Inferior parietal cortex (tissue), 1 donor: ENCODE data around the gene FFAR4.

Source experiments
- DNase-seq: peaks from one replicate; pipeline ENCODE4 v3.0.0-alpha.2; 2016; ENCODE audit errors: extremely low spot score

The FFAR4 gene

DNA sequence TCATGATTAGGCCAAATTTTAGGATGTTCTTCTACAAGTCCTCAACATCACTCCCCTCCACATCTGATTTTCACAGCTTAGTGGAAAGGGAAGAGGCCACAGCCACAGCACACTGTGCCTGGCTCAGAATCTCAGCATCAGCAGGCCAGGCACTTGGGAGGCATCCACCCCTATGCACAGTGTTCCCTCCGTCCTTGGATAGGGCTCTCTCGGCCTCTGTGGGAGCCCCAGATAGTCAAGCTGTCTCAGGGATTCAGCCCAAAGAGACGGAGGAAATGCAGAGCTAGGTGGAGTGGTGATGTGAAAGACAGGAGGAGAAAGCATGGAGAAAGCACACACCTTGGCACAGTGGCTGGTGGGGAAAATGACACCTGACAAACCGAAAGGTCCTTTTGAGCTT is 33.3 kb downstream of the FFAR4 start:
- no peak for DNase-seq

DNA sequence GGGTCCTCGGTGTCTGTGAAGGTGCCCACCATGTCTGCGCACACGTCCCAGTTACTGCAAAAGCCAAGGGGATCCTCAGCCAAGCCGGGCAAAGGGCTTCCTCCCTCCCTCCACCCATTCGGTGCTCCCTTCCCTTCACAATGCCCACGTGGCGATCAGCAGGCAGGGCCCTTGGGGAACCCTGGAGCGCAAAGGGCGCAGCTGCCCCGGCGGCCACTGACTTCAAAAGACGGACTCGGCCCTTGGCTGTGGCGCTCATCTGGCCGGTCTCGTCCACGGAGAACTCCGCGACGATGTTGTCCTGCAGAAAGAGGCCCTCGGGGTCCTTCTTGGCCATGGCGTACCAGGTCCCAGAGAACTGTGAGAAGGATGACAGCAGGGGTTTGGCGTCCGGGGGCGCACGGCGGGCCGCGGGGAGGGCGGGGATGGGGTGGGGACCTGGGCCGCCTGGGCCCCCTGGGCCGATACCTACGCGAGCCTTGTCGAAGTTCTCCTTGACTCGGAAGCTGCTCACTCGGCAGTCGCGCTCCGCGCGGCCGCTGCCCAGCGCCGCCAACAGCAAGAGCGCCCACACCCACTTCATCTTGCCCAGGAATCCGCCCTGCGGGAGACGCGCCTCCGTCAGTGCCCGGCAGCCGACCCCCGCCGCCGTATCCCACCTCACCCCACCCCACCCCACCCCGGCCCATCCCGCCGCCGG is 34.1 kb downstream of the FFAR4 start:
- DNase-seq = no peak

DNA sequence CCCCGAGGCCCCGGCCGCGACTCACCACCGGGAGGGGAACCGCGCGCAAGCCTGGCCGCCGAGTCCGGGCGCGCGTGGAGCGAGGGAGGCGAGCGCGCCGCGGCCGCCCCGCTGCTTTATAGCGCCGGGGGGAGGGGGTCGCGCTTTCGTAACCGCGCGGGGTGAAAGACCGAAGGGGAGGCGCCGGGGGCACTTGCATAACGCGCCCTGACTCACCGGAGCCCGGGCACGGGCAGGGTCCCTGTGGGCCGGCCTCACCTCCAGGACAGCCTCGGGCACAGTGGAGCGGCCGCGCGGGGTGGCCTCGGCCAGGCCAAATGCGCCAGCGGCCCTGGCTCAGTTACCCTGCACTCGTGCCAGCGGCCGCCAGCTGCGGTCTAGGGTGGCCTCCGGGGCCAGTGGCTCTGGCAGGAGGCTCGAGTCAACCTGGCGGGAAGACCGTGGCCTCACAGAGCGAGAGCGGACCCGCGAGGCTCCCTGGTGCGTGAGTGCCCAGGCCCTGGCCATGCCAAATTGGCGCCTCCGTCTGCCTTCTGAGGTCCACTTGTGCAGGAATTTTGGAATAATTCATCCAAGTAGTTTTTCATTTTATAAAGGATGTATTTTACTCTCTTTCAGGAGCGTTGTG is 34.8 kb downstream of the FFAR4 start, which contains the start of gene RBP4:
Gene RBP4 (minus strand): TSS at position 90 of the 628 bp plus-strand sequence. CDS start 207 bp downstream, outside the sequence.
- no peak for DNase-seq

DNA sequence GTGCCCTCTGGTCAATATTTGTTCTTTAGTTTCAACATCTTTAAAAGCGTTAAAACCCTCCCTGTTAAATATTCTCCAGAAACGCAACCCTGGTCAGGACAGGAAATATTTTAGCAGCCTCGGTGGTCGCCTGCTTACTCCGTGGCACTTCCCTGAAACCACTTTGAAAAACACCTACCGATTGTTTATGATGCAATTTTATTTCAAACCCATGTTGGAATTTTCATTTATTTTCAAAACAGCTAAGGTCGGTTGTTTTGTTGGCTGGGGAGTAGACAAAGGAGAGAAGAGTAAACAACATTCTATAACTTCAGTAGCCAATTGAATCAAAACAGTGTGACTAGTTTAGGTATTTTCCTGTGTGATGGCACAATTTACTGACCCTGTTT is 35.3 kb downstream of the FFAR4 start:
- no peak for DNase-seq

DNA sequence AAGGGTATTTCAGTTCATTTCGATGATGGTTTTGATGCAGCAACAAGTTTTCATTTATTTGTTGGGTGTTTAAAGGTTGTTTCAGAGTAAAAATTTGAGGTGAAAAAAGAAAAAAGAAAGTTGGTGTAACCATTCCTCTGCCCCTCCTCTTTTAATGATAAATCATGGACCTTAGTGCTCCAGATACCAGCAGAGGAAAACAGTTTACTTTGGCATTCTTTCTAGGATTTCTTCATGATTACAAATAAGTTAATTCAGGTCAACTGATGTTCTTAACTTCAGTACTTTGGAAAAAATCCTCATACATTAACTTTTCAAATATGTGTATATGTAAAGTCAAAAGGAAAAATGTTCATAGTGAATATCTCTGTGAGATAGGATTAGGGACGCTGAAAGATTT is 36.6 kb downstream of the FFAR4 start:
- DNase-seq = no peak

DNA sequence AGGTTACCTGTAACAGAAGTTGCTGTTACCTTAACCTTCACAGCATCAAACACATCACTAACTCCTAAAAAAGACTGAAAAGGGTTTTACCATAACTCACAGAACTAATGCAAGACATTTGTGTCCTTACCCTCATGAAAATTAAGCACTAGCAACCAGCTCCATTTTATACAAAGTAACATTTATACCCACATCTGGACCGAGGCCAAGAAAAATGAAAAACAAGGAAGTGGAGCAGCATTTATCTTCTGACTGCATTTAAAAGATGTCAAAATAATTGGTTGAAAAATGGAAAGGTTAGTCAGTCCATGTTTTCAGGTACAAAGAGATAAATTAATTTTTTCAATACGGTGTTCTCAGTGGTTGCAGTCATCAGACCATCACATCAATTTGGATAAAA is 37.7 kb downstream of the FFAR4 start:
- DNase-seq = no peak

DNA sequence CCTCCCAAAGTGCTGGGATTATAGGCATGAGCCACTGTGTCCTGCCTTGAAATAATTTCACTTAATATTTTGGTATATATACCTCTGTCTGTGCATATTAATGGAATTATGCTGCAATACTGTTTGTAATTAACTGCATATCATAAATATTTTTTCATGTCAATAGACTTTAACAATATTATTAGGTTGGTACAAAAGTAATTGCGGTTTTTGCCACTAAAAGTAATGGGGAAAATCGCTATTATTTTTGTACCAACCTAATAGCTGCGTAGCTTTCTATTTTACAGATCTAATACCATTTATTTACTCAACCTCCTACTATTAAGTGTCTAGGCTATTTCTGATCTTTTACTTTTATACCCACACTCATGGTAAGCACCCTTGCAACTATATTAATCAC is 42.0 kb downstream of the FFAR4 start:
- DNase-seq = no peak

DNA sequence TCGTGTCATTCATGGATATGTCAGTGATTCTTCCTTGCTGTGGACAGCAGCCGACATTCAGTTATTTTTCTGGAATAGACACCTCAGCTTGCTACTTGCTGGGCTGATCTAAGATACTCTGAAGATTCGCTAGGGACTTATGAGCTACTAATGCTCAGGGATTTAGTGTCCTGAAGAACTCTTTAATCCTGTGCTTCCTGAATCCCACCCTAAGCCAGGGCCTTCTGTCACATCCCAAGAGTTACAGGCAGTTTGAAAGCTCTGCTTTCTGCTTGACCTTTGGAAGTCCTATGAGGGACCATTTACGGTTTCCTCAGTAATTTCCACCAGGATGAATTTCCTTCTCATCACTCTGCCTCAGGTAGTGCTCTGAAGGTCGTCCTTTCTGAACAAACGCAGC is 45.8 kb downstream of the FFAR4 start, which contains the start of gene PDE6C:
Gene PDE6C (plus strand): TSS at position 227 of the 400 bp plus-strand sequence. CDS start 189 bp downstream, outside the sequence.
- DNase-seq = no peak

DNA sequence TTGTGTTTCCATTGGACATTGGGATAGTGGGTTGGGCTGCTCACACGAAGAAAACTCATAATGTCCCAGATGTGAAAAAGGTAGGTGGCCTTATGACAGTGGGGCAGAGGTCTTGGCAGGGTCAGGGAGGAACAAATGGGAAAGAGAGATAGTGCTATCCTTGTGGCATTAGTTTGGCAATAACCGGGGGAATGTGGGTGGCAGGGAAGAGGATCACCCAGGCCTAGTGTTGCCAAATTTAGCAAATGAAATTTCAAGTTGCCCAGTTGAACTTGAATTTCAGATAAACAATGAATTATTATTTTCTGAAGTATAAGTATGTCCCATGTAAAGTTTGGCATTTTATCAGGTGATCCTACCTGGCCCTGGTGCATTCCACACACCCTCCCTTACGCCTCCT is 46.7 kb downstream of the FFAR4 start:
- no peak for DNase-seq

DNA sequence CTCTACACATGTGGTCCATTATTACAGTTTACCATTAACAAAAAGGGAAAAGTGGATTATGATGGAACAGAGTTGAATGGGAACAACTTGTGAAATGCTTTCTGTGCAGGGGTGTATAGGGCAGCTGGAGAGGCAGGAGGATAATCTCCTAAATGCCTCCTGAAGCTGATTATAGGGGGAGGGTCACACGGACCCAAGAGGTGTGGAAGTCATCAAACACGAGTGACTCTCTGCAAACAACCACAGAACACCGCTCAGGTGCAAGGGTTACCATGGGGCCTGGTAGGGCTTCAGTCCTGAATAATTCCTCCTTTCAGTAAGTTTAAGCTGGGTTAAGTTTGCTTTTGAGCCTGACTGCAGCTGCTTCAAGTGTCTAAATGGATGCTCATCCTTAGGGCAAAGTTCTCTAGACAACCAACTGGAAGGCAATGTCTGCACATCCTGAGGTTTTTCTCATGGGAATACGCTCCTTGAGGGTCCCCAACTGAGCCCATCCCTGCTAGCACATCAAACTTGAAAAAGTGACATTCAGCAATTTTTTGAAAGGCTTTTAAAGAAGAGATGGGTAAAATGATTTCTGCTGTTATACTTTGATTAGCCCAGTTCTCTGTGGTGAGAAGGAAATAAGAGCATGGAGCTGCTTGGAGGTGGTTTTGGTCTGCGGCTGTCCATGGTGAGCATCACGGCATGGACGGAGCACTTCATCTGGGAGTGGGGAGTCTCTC is 47.8 kb downstream of the FFAR4 start:
- DNase-seq = no peak

DNA sequence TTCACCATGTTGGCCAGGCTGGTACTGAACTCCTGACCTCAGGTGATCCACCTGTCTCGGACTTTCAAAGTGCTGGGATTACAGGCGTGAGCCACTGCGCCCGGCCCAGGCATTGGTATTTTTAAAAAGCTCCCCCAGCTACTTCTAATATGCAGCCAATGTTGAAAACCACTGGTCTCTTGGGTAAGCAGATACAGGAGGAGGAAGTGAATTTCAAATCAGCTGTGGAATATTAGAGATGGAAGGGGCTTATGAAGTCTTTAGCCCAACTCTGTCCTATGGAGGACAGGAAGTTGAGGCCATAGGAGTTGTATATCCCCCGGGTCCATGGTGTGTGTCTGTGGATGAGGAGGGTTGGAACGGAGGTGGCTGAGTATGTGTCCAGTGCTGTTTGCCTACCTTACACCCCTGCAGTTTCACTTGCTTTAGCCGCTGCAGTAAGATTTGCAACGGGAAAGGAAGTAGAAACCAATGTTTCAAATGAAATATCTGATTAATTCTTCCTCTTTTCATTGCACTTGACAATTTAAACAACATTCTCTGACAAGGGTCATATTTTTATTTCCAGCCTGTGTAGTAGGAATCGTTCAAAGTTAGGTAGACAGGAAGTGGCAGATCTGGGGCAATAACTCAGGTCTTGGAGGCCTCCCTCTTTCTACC is 49.2 kb downstream of the FFAR4 start:
- no peak for DNase-seq

DNA sequence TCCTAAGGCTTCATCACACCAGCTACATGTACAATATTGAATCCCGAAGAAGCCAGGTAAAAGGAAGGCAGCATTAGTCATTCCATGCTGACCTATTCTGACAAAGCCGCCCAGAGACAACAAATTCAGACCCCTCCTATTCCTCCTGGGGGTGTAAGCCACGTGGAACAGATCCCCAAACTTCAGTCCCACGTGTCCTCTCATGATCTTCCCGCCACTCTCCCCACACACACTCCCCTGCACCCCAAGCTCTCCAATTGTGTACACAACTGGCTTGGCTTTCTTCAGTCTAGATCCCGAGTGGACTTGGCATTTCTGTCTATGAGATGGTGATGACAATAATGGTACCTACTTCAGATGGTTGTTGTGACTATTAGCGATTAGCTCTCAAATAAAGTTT is 54.5 kb downstream of the FFAR4 start:
- no peak for DNase-seq

DNA sequence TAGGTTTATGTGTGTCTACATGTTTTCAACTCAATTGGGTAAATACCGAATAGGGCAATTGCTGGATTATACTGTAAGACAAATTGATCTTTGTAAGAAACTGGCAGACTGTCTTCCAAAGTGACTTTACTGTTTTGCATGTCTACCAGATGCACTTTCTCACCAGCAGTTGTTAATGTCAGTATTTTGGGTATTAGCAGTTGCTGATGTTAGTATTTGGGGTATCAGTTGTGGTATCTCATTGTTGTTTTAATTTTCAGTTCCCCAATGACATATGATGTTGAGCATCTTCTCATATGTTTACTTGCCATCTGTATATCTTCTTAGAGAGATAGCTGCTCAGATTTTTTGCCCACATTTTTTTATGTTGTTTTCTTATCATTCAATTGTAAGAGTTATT is 56.5 kb downstream of the FFAR4 start:
- no peak for DNase-seq

DNA sequence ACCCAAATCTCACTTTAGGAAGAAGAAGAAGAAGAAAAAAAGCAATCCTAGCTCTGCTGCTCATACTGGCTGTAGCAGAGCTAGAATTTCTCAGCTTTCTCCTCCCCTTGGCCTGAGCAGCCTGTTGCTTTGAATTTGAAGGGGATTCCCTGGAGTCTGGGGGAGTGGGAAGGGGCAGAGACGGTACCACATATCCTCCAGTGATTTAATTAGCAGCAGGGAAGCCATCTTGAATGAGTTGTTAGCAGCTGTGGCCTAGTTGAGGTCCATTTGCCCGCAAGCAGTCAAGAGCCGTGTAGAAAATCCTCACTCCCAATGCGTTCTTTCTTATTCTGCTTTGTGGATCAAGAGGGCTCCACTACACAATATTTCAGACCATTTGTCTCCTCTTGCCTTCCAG is 62.4 kb downstream of the FFAR4 start:
- DNase-seq = no peak

DNA sequence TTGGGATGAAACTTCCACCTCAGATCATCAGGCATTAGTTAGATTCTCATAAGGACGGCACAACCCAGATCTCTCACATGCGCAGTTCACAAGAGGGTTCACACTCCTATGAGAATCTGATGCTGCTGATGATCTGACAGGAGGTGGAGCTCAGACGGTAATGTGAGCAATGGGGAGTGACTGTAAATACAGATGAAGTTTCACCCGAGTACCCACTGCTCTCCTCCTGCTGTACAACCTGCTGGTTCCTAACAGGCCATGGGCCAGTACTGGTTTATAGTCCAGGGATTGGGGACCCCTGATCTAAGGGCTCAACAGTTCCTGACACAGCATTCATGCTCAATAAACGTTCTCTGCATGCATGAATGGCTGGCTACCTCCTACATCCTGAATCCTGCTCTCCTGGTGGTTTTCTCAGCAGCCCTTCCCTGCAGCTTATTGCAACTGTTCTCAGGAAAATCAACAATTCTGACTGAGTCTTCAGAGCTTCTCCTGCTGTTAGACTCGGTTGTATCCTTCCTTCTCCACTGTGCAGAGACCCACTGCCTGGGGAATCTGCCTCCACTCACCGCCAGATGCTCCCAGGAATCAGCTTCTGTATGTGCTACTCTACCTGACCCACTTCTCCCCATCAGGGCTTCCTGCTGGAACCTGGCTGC is 63.3 kb downstream of the FFAR4 start:
- DNase-seq = no peak

DNA sequence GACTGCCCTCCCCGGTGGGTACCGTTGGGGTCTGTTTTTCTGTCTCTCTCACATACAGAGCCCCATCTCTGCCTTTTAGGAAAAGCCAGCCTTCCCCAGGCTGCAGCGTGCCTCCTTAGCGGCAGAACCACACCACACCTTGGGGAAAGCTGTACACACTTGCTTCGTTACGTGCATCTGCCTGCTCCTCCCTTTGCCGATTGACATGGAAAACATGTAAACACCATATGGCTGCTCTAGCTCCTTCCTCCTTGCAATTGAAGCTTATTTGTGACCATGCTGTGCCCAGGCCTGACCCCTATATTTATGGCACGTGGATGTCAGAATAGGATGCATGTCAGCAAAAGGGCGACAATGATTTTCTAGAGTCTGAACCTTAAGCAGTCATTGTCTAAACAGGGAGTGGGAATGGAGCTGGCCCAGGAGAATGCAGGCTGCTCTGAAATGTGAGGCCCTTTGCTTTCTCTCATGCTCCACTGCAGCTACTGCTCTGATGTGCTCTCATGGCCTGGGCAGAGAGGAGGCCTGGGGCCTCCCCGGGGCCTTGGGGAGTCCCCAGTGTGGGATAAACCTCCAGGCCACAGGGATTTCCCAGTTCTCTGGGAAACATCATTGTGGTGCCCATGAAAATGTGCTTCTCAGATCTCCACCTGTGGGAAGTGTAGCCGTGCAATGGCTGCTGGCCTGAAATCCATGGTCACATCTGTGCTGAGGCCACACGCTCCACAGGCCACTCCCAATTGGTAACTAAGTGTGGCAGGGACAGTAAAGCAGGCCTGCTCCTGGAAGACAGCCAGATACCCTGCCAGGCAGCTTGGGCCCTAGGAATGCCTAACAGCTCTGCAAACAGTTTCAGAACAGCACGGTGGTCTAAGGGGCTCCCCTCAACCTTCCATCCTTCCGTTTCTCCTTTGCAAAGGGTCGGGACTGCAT is 64.4 kb downstream of the FFAR4 start:
- DNase-seq = no peak
